Fibroblast of mammary gland (primary cell): ENCODE data around the gene STXBP5.
A peak's percentile ranks its signal among the peaks of the same experiment; 100 is the strongest.

Experiments used
- DNase-seq: peaks from one replicate; pipeline ENCODE4 v3.0.0-alpha.2; 2010; ENCODE audit warnings: low read depth
- H3K4me3 ChIP-seq: 2 replicates; pipeline ENCODE4 v1.5.1; 2011; ENCODE audit warnings: low read depth, mild to moderate bottlenecking, low read length, moderate library complexity; ENCODE audit not compliant: control insufficient read depth
- CTCF ChIP-seq: conservative IDR thresholded peaks from 2 replicates; pipeline ENCODE4 v1.5.1; 2011; ENCODE audit warnings: low read depth, low read length, inconsistent platforms; ENCODE audit not compliant: control insufficient read depth, insufficient read depth

STXBP5 gene

GRCh38 chr6:147166992-147167391 lies 37.2 kb upstream of the STXBP5 start:
- TF ChIP-seq CTCF, result no peak
- no peak overlapping the region for H3K4me3 ChIP-seq
- DNase-seq, result no peak

DNA sequence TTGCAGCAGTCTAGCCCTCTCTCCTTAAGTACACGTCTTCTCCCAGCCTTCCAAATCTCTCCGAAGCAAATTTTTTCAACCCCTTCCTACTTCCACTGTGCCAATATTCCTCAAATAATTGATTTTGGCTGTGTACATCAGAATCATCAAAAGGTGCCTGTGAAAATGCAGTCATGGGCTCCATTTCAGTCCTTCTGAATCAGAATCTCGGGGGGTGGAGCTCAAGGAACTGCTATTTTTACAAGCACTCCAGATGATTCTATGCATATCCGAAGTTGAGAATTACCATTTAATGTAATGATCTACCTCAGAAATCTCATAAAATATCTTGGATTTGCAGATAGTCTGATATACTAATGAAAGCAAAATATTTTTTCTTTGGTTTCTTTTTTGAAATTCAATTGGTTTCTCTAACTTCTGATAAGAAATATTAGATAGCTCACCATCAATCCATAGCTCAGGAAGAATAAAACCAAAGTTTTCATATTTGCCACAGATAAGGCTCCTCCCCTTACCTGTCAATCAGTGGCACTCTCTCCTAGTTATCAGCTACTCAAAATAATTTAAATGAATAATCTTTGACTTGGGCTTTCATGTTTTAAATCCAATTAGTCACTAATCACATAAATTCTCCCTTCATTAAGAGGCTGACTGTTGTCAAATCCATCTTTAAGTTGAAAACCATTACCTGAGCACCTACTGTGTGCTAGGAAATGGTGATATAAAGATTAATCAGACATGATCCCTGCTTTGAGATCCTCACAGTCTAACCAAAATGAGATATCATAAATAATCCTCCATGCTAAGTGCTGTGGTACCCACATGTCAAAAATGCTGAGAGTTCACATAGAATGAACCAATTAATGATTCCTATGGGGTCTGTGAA lies 36.4 kb upstream of the STXBP5 start:
- no peak for TF ChIP-seq CTCF
- peak; percentile 55 for DNase-seq
- H3K4me3 ChIP-seq, result no peak overlapping the region

DNA sequence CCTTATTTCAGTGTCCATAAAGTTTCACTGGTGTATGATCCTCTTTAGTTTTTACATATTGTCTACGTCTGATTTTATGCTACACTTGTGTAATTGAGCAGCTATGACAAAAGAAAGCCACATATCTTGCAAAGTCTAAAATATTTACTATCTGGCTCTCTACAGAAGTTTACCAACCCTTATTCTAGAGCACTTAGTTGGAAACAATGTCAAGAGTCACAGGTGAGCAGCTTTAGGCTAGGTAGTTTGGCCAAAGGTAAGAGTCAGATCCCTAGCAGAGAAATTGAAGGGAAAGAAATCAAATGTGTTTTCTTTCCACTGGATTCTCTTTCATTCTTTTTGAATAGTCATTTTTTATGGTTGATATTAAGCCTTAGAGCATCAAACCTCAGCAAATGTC lies 34.7 kb upstream of the STXBP5 start:
- H3K4me3 ChIP-seq, result no peak overlapping the region
- no peak for TF ChIP-seq CTCF
- no peak for DNase-seq

DNA sequence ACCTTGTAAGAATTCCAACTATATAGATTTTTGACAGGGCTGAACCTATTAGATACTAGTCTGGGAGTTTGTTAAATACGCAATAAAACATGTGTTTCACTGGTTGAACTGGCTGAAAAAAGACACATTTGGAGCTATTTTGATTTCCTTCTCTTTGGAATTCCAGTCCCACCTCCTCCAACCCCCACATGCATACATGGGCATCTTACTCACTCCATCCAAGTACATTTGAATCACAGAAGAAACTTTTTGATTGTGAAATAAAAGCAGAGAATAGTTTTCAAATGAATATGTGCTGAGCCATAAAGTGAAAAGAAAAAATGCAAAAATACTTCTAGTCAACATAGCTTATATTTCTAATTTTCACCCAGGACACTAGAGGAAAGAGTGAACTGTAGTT lies 33.9 kb upstream of the STXBP5 start:
- H3K4me3 ChIP-seq, result no peak overlapping the region
- DNase-seq, result peak; percentile 98
- no peak for TF ChIP-seq CTCF

- H3K4me3 ChIP-seq, result no peak overlapping the region
- no peak for DNase-seq
- TF ChIP-seq CTCF, result no peak
Observed at GRCh38 chr6:147173140-147173539, 31.1 kb upstream of the STXBP5 start.

GRCh38 chr6:147173675-147174308 lies 30.4 kb upstream of the STXBP5 start:
- no peak for TF ChIP-seq CTCF
- no peak for DNase-seq

GRCh38 chr6:147176795-147177194 lies 27.4 kb upstream of the STXBP5 start:
- H3K4me3 ChIP-seq, result no peak overlapping the region
- no peak for DNase-seq
- no peak for TF ChIP-seq CTCF

More at GRCh38 chr6:147173675-147174308, 30.4 kb upstream of the STXBP5 start:
- no peak overlapping the region for H3K4me3 ChIP-seq
